ENCODE measurements around the gene DDX41. TPM values are rescaled to one million over a fixed set of nuclear protein-coding genes. Genes with fewer than 3 reads are reported as not detected.

The DDX41 gene
- total RNA-seq, 4 donors from 2014 or later, result 63.4 to 96.5 (median 76.2) TPM

GRCh38 chr5:177503351-177504085 lies 13.2 kb downstream of the DDX41 start:
- Histone ChIP-seq H3K9me3 (no peaks in the 10 kb centered on the region), H3K36me3 (peaks cover 0 to 10% (median 0%) of the 10 kb centered on the region in 3 donors), H3K27me3 (peaks cover 0 to under 1% (median 0%) of the 10 kb centered on the region in 4 donors), H3K4me1 (peaks cover 8 to 28% (median 12%) of the 10 kb centered on the region in 3 donors), H3K4me3 (no peak overlapping the region), H3K27ac (no peak overlapping the region)
- no peak for DNase-seq
- intact Hi-C loops (cut with DNase I), result loop anchor here (5.0 kb wide), 1 partner anchor 111 kb away; no protein-coding TSS in a partner anchor
- no peak for TF ChIP-seq POLR2A (IDR thresholded peaks at IDR 0.05)
- no peak for TF ChIP-seq CTCF (IDR thresholded peaks at IDR 0.05)
- whole genome bisulfite sequencing, 2 donors, result 81 to 86% methylated on average over 7 to 11 of the region's 24 CpGs

- H3K4me3 ChIP-seq, result no peak overlapping the region
- H3K36me3 ChIP-seq, result peaks cover 0 to 10% (median 0%) of the 10 kb centered on the region in 3 donors
- TF ChIP-seq POLR2A (IDR thresholded peaks at IDR 0.05) (no peak), CTCF (IDR thresholded peaks at IDR 0.05) (no peak)
- intact Hi-C loops (cut with DNase I), result loop anchor here (5.0 kb wide), 1 partner anchor 111 kb away; no protein-coding TSS in a partner anchor
- 48 to 61% methylated on average over 11 to 14 of the region's 16 CpGs for WGBS, 2 donors
- H3K9me3 ChIP-seq, result no peaks in the 10 kb centered on the region
- H3K27me3 ChIP-seq, result peaks cover 0 to 7% (median 0%) of the 10 kb centered on the region in 4 donors
- no peak for DNase-seq
- no peak overlapping the region for H3K27ac ChIP-seq
- peaks cover 14 to 34% (median 18%) of the 10 kb centered on the region in 3 donors for H3K4me1 ChIP-seq
Measured at GRCh38 chr5:177502886-177503285, 13.9 kb downstream of the DDX41 start.

GRCh38 chr5:177501874-177502678 lies 14.7 kb downstream of the DDX41 start:
- peaks cover 0 to 8% (median 0%) of the 10 kb centered on the region in 4 donors for H3K27me3 ChIP-seq
- WGBS, 2 donors, result 47 to 55% methylated on average over 9 of the region's 9 CpGs
- H3K4me3 ChIP-seq, result no peak overlapping the region
- DNase-seq, result no peak
- H3K9me3 ChIP-seq, result no peaks in the 10 kb centered on the region
- no peak for TF ChIP-seq CTCF (IDR thresholded peaks at IDR 0.05)
- TF ChIP-seq POLR2A (IDR thresholded peaks at IDR 0.05), result no peak
- intact Hi-C loops (cut with DNase I), result loop anchor here (5.0 kb wide), 1 partner anchor 110 kb away; no protein-coding TSS in a partner anchor
- H3K27ac ChIP-seq, result no peak overlapping the region
- peaks cover 0 to 10% (median 0%) of the 10 kb centered on the region in 3 donors for H3K36me3 ChIP-seq
- H3K4me1 ChIP-seq, result peaks cover 17 to 41% (median 18%) of the 10 kb centered on the region in 3 donors

GRCh38 chr5:177500685-177501522 lies 15.9 kb downstream of the DDX41 start:
- Histone ChIP-seq H3K4me1 (peaks cover 26 to 52% (median 29%) of the 10 kb centered on the region in 3 donors), H3K36me3 (peaks cover 0 to 10% (median 0%) of the 10 kb centered on the region in 3 donors), H3K27me3 (peaks cover 0 to 8% (median 0%) of the 10 kb centered on the region in 4 donors), H3K4me3 (no peak overlapping the region), H3K27ac (peak overlapping the region in 2 of 4 donors; percentile 33 to 58), H3K9me3 (no peaks in the 10 kb centered on the region)
- TF ChIP-seq POLR2A (IDR thresholded peaks at IDR 0.05), result no peak
- peak; percentile 83 to 93 (median 92) for TF ChIP-seq CTCF (IDR thresholded peaks at IDR 0.05)
- DNase-seq, result peak; percentile 37
- 4 to 7% methylated on average over 4 to 5 of the region's 10 CpGs for WGBS, 2 donors
- intact Hi-C loops (cut with DNase I), result loop anchor here (5.0 kb wide), 1 partner anchor 109 kb away; no protein-coding TSS in a partner anchor

All from esophagus squamous epithelium (tissue), 5 donors.